ENCODE results near the gene NCBP1.
"Not testable (repeated sequence)": the region's sequence is repeated elsewhere in the genome, so short reads cannot be mapped to it uniquely, and the experiment has no call there.

NCBP1 gene

GRCh38 chr9:97672403-97672802 is 38.8 kb downstream of the NCBP1 start:
- no peak for DNase-seq (ENCODE audit: low read depth)

DNA sequence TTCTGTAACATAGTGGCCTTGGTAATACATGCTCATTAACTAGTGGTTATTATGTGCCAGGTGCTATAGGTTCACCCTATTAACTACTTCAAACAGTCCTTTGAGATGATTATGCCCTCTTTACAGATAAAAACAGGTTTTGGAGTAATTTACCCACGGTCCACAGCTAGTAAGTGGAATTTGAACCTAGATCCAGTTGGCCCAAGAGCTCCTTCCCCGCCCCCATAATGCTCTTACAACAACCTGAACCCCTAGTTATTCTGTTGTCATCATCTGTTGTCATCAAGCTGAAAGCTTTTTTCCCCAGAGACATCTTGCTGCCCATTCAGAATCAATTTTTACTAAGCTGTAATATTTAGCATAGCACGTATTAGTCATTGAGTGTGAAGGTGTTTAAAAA is 40.3 kb downstream of the NCBP1 start:
- no peak for DNase-seq (ENCODE audit: low read depth)

DNA sequence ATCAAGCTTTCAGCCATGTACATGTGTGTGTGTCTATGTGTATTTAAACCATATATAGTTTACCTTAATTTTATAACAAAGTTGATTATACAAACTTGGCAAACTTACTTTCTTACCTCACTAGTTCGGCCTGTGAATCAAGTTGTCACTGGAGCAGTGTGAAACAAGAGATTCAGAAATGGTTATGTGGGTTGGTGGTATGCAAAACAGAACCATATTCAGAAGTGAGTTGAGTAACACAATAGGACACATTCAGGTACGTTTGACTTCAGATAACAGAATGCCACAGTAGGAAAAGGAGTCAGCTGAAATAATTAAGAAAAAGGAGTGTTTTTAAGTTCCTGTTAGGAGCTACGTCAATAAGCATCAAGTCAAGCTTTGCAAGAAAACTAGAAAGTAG is 42.0 kb downstream of the NCBP1 start:
- DNase-seq (ENCODE audit: low read depth), result no peak

DNA sequence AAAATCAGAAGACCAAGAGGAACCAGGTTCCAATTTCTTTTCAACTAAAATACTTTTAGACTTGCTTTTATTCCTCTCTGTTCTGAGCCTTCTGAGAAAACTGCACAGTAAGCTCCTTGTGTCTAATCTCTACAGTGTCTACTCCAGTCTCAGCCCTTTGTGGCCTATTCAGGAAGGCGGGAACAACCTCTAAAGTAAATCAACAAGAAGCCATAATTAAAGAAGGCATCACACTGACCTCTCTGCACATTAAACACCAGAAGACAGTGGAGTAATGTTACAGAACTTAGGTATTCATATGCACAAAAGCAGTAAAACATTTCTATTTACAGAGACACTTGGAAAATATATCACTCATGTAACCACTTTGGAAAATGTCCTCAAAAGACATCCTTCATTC is 48.6 kb downstream of the NCBP1 start:
- no peak for DNase-seq (ENCODE audit: low read depth)

- no peak for DNase-seq (ENCODE audit: low read depth)
Observed at GRCh38 chr9:97688654-97689053, 55.0 kb downstream of the NCBP1 start.

DNA sequence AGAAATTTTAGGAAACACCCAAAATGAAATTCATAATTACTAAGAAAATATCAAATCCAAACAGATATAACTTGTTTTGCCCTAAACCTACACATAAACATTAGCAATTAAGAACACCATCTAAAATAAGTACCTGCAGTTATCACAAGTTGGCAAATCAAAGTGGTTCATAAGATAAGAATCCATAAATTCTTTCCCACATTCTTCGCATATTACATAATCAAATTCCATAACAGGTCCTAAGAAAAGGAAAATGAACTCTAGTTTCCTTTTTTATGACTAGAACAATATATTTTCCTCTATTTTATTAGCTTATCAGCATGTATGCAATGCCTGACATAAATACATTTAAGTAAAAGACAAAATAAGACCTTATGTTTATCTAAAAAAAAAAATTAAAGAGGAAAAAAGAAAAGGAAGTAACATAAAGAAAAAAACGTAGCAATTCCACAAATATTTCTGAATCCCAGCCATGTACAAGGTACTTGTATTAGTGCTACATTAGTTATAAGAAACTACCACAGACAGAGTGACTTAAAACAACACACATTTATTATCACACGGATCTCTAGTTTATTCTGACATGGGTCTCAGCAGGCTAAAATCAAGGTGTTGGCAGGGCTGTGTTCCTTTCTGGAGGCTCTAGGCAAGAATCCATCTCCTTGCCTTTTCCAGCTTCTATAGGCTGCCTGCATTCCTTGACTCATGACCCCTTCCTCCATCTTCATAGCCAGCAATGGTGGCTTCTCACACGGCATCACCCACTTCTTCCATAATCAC is 56.0 kb downstream of the NCBP1 start:
- no peak for DNase-seq (ENCODE audit: low read depth)

DNA sequence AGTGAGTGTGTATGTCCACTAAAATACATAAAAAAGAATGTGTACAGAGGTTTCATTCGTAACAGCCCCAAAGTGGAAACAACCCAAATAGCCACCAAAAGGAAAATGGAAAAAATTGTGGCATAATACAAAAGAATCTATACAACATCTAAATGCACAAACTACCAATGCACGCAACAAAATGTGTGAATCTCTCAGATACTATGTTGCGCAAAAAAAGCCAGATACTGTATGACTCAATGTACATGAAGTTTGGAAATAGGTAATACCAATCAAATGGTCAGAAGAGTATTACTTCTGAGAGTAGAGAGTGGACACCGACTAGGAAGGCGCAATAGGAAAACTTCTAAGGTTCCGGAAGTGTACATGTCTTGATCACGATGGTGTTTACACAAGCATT is 61.1 kb downstream of the NCBP1 start:
- DNase-seq (ENCODE audit: low read depth), result no peak

GRCh38 chr9:97695390-97695789 is 61.8 kb downstream of the NCBP1 start:
- no peak for DNase-seq (ENCODE audit: low read depth)

DNA sequence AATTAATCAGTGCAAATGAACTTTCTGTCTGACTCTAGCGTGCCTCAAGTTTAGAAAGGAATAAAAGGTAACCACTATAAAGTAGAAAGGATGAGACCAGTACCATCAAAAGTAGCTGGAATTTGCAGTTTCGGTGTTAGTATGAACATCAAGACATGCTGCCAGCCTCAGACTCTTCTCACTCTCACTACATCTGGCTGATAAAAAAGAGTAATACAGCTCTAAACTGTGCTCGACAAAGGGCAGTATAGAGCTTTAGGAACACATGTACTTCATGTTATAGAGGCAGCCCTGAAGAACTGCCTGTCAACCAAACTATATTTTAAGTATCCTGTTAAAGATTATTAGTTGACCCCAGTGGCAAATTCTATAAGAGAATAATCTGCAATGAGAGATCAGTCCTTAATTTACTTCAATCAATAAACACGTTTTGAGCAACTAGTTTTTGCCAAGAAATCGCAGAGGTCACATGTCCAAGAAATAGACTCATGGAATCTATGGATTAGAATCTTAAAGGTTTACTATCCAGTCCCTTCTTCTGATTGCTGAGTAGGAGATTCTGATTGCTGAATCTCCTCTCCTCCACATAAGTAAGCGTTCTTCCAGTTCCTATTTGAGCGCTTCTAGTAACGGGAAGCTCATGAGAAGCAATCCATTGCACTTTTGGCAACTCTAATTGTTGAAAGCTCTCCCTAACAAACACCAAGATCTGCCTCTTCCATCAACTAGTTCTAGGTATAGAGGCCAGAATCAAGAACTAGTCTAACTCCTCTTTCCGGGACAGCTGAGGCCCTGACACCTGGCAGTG is 62.6 kb downstream of the NCBP1 start:
- DNase-seq (ENCODE audit: low read depth), result no peak

- DNase-seq (ENCODE audit: low read depth), result peak; percentile 78
Observed at GRCh38 chr9:97696803-97697601, 63.4 kb downstream of the NCBP1 start, which contains the start of gene XPA. Gene XPA, minus strand, starts transcription at chr9:97697340. Its CDS starts 48 bp downstream, at chr9:97697292.

DNA sequence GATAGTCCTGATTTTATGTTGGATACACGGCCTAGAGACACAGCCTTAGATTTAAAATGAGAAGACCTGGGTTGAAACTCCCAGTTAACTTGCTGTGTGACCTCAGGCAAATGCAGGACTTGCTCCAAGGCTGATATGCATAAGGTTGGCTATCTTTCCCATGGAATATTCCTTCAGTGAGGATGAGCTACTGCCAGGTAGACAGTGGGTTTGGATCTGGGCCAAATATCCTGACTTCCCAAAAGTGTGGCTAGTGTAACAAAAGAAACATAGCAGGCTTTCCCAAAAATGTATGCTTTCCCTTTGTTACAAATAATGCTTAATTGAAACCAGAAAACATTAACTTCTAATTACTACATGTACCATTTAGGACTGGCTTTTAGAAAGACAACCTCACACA is 64.2 kb downstream of the NCBP1 start:
- DNase-seq (ENCODE audit: low read depth), result no peak

- no peak for DNase-seq (ENCODE audit: low read depth)
Observed at GRCh38 chr9:97698865-97699264, 65.2 kb downstream of the NCBP1 start.

DNA sequence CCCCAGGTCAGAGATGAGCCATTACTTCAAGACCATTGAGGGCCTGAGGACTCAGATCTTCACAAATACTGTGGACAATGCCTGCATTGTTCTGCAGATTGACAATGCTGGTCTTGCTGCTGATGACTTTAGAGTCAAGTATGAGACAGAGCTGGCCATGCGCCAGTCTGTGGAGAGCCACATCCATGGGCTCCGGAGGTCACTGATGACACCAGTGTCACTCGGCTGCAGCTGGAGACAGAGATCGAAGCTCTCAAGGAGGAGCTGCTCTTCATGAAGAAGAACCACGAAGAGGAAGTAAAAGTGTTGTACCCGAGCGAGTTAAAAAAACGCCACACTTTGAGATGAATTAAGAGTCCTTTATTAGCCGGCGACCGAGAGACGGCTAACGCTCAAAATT is 65.7 kb downstream of the NCBP1 start:
- not testable (repeated sequence) for DNase-seq (ENCODE audit: low read depth)

DNA sequence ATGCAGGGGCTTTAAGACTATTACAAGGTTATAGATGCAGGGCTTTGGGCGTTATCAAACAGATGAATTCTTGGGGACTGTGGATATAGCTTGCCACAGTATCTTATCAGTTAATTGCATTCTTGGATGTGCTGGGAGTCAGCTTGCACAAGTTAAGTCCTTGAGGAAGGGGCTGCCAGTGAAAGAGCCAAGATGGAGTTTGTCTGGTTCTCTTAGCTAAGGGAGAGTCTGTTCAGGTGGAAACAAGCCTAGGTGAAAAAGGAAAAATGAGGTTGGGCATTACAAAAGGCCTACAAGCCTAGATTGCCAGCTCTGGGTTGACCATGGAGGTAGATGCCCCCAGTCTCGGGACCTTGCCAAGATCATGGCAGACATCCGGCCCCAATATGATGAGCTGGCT is 66.2 kb downstream of the NCBP1 start:
- DNase-seq (ENCODE audit: low read depth), result not testable (repeated sequence)

DNA sequence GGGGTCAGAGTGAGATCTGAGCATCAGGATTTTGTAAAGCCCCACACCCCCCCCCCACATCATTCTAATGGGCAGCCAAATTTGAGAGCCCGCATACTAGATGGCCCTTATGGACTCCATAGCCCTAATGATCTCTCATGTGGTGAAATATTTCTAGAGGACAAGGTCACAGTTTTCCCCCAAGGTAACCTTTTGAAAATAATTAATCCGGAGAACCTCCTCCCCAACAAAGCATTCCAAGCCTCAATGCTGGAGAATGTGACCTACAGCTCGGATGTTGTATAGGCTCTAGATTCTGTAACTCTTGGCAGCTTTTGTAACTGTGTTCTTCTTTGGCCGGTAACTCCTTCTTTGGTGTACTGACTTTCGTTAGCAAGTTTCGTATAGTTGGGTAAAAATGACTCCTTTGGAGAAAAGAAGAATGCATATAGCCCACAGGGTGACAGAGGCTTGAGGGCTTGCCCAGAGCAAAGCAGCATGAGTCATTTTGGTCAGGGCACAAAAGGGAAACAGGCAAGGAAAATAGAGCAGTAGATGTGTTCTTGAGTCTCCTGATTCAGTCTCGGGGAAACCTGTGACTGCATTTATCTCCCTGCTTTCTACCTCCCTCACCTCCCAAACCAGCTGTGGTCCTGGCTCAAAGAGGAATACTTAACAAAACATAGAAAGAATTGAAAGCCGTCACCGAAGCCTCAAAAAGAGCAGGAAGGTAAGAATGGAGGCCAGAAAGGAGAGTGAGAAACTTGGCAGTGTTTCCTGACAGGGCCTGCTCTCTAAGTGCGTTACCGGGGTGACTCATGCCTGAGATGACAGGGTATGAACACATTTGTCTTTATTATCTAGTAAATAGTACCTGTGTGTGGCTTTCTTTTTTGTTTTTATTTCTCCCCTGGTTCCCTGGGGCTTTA is 70.1 kb downstream of the NCBP1 start:
- DNase-seq (ENCODE audit: low read depth), result no peak

DNA sequence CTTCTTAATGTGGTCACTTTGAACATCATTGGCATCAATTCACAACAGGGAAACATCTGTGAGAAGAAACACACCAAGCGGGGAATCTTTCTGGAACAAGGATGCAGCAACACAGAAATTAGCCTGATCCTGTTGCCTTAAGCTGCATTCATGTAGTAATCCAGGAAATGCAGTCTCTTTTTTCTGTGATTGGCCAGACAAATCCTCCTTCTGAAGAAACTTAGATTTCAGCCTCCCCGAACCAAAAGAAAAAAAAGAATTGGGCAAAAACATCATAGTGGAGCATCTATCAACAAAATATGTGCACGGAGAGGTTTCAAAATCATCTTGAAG is 70.7 kb downstream of the NCBP1 start:
- DNase-seq (ENCODE audit: low read depth), result no peak

DNA sequence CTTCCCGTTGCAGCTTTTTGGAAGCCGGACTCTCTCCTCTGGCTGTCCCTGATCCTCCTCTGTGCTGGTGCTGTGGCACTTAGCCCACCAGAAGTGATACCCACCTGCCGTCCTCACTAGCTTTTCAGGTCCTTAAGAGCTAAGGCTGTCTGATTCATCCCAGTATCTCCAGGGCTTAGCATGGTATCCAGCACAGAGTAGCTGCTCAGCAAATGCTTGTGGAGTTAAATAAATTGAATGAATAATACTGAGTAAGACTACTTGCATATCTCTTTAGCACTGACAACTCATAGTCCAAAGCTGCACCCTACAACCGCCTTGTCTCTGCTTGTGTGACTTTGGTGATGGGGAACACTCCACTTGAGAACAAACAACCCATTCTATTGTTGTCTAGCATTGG is 71.2 kb downstream of the NCBP1 start:
- no peak for DNase-seq (ENCODE audit: low read depth)

DNA sequence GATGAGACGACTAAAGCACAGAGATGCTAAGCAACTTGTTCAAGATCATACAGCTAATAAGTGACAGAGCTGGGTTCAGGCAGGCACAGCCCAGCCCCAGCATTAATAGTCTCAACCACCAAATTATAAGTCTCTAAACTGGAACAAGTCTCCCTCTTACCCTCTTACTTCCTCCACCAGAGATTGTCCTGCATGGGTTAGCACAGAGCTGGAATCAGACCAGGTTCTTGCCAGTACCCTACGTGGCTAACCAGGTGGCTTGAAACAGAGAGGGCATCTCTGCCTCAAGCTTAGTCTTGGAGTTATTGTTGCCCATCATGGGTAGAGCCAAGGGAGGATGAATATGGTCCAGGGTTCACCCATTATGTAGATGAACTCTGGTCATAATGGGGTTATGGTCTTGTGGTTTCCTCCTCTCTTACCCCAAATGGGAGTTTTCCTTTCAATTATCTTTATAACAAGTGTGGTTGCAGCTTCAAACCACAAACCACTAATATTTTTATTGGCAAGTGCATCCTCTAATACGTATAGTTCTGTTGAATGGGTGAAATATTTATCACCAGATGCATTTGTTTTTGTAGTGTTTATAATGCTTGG is 71.8 kb downstream of the NCBP1 start:
- DNase-seq (ENCODE audit: low read depth), result no peak

- no peak for DNase-seq (ENCODE audit: low read depth)
Observed at GRCh38 chr9:97706246-97706645, 72.6 kb downstream of the NCBP1 start.

- DNase-seq (ENCODE audit: low read depth), result no peak
Observed at GRCh38 chr9:97710356-97711222, 77.0 kb downstream of the NCBP1 start.
